Smooth muscle cell (in vitro differentiated cells): ENCODE results near the gene HS3ST4. TPM values are rescaled to one million over a fixed set of nuclear protein-coding genes. Genes with fewer than 3 reads are reported as not detected.

Experiments
- DNase-seq: peaks from one replicate; lab custom pipeline; 2025; ENCODE audit not compliant: unreplicated experiment; lab: John Stamatoyannopoulos, UW
- H2AFZ ChIP-seq: fragments of 200-600 bp; sonication (generic); 2 replicates; pipeline ENCODE4 v1.6.0; 2016; ENCODE audit warnings: antibody characterized with exemption, low read depth, mild to moderate bottlenecking
- H3F3A ChIP-seq: fragments of 200-600 bp; sonication (generic); 2 replicates; pipeline ENCODE4 v1.6.0; 2017; ENCODE audit warnings: antibody characterized with exemption, low read depth
- H3K27ac ChIP-seq: fragments of 200-600 bp; sonication (generic); 2 replicates; pipeline ENCODE4 v1.5.1; 2016; ENCODE audit warnings: low read depth, mild to moderate bottlenecking
- H3K27me3 ChIP-seq: fragments of 200-600 bp; sonication (generic); 2 replicates; pipeline ENCODE4 v1.6.1; 2016; ENCODE audit warnings: low read depth, mild to moderate bottlenecking
- H3K36me3 ChIP-seq: fragments of 200-600 bp; sonication (generic); 2 replicates; pipeline ENCODE4 v1.5.1; 2016; ENCODE audit warnings: low read depth
- H3K4me1 ChIP-seq: fragments of 200-600 bp; sonication (generic); 2 replicates; pipeline ENCODE4 v1.5.1; 2016; ENCODE audit warnings: low read depth
- H3K4me2 ChIP-seq: fragments of 200-600 bp; sonication (generic); 2 replicates; pipeline ENCODE4 v1.6.0; 2016; ENCODE audit warnings: mild to moderate bottlenecking
- H3K4me3 ChIP-seq: fragments of 200-600 bp; sonication (generic); 2 replicates; pipeline ENCODE4 v1.5.1; 2016; ENCODE audit warnings: mild to moderate bottlenecking
- H3K79me2 ChIP-seq: fragments of 200-600 bp; sonication (generic); 2 replicates; pipeline ENCODE4 v1.6.0; 2016; ENCODE audit warnings: low read depth, mild to moderate bottlenecking
- H3K9ac ChIP-seq: fragments of 200-600 bp; sonication (generic); 2 replicates; pipeline ENCODE4 v1.6.0; 2016; ENCODE audit warnings: low read depth
- H3K9me3 ChIP-seq: fragments of 200-600 bp; sonication (generic); replicated peaks from 2 replicates; pipeline ENCODE4 v1.5.1; 2016; ENCODE audit warnings: low read depth
- H4K20me1 ChIP-seq: fragments of 200-600 bp; sonication (generic); 2 replicates; pipeline ENCODE4 v1.6.0; 2016; ENCODE audit warnings: low read depth
- CTCF ChIP-seq: fragments of 200-600 bp; sonication (generic); IDR thresholded peaks from 2 replicates; pipeline ENCODE4 v1.5.1; 2017; ENCODE audit warnings: borderline replicate concordance, mild to moderate bottlenecking, antibody characterized with exemption; ENCODE audit not compliant: insufficient read depth, poor library complexity, severe bottlenecking
- WGBS: methylation state at CpG from one replicate; pipeline ENCODE4 v1.1.7; 2016; ENCODE audit warnings: low lambda C conversion rate; 5-methylcytosine and 5-hydroxymethylcytosine counted together
- polyA plus RNA-seq: library from polyadenylated mRNA; unstranded; fragments of >200 nt; fragmentation: Nextera tagmentation; extraction: Ambion mirVana; gene quantifications from 2 replicates; pipeline ENCODE4 v1.2.1, GENCODE V29; 2016
- total RNA-seq: library from RNA; depleted of rRNA; stranded (reverse); fragments of >200 nt; gene quantifications from 2 replicates; pipeline ENCODE4 v1.2.3, GENCODE V29; 2014

Gene HS3ST4
- total RNA-seq (1.4 and 2.2 TPM in 2 replicates), polyA plus RNA-seq (0.29 and 0.90 TPM in 2 replicates)

GRCh38 chr16:25691519-25692091, at the start of gene HS3ST4:
Gene HS3ST4 (plus strand): TSS chr16:25691959.
- peak within 1 kb of the TSS; percentile 64 for H3K4me3 ChIP-seq
- no peak for TF ChIP-seq CTCF
- peak within 1 kb of the TSS; percentile 49 for H2AFZ ChIP-seq
- no peaks in the 10 kb centered on the region for H3K79me2 ChIP-seq
- peaks cover 82% of the 10 kb centered on the region for H3K27me3 ChIP-seq
- no peak within 1 kb of the TSS for H3K27ac ChIP-seq
- H3K4me2 ChIP-seq = peak within 1 kb of the TSS; percentile 97
- 2% methylated on average over 7 of the region's 58 CpGs for WGBS
- no peaks in the 10 kb centered on the region for H3F3A ChIP-seq
- H3K9me3 ChIP-seq = no peaks in the 10 kb centered on the region
- peaks cover 19% of the 10 kb centered on the region for H3K4me1 ChIP-seq
- no peak within 1 kb of the TSS for H3K9ac ChIP-seq
- H4K20me1 ChIP-seq = no peaks in the 10 kb centered on the region
- no peak for DNase-seq
- no peaks in the 10 kb centered on the region for H3K36me3 ChIP-seq

GRCh38 chr16:25643633-25644032, 48.1 kb upstream of the HS3ST4 start:
- WGBS = 90% methylated on average over 4 of the region's 4 CpGs
- no peaks in the 10 kb centered on the region for H3K79me2 ChIP-seq
- H4K20me1 ChIP-seq = no peaks in the 10 kb centered on the region
- peaks cover 6% of the 10 kb centered on the region for H3K27me3 ChIP-seq
- H3K9me3 ChIP-seq = no peaks in the 10 kb centered on the region
- no peak overlapping the region for H3K9ac ChIP-seq
- TF ChIP-seq CTCF = no peak
- no peaks in the 10 kb centered on the region for H3K4me1 ChIP-seq
- DNase-seq = no peak
- H3K4me2 ChIP-seq = no peak overlapping the region
- H3K27ac ChIP-seq = no peak overlapping the region
- no peaks in the 10 kb centered on the region for H3K36me3 ChIP-seq
- no peaks in the 10 kb centered on the region for H3F3A ChIP-seq
- H3K4me3 ChIP-seq = no peak overlapping the region
- no peak overlapping the region for H2AFZ ChIP-seq

- H2AFZ ChIP-seq = no peak overlapping the region
- no peaks in the 10 kb centered on the region for H3K4me1 ChIP-seq
- H3K79me2 ChIP-seq = no peaks in the 10 kb centered on the region
- H3K27ac ChIP-seq = no peak overlapping the region
- H3K9ac ChIP-seq = no peak overlapping the region
- no peak overlapping the region for H3K4me3 ChIP-seq
- no peak overlapping the region for H3K4me2 ChIP-seq
- no peak for TF ChIP-seq CTCF
- H3K9me3 ChIP-seq = no peaks in the 10 kb centered on the region
- 90% methylated on average over 2 of the region's 2 CpGs for WGBS
- H3K27me3 ChIP-seq = peaks cover 25% of the 10 kb centered on the region
- no peaks in the 10 kb centered on the region for H3K36me3 ChIP-seq
- H4K20me1 ChIP-seq = no peaks in the 10 kb centered on the region
- H3F3A ChIP-seq = no peaks in the 10 kb centered on the region
- no peak for DNase-seq
Observed at GRCh38 chr16:25656639-25657038, 35.1 kb upstream of the HS3ST4 start.

DNA sequence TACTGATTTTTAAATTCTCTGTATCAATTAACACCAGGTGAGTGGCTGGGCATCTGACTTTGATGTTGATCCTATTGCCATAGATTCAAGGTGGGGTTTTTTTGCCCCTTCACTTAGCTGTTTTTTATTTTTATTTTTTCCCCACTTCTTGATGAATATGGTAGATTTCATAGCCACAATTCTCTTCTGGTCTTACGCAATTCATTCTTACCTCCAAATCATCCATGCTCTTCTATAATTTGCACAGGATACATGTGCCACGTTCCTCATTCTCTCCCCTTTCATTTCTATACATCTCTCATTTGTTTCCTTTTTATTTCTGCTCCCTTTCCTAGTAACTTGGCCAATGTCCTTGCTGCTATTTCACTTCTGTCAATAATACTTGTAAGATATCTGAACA, 14.9 kb upstream of the HS3ST4 start:
- no peak for DNase-seq
- Histone ChIP-seq H3K36me3 (no peaks in the 10 kb centered on the region), H3F3A (no peaks in the 10 kb centered on the region), H3K79me2 (no peaks in the 10 kb centered on the region), H4K20me1 (no peaks in the 10 kb centered on the region), H3K9ac (no peak overlapping the region), H3K9me3 (no peaks in the 10 kb centered on the region), H3K4me2 (no peak overlapping the region), H3K27me3 (no peaks in the 10 kb centered on the region), H3K4me3 (no peak overlapping the region), H2AFZ (no peak overlapping the region), H3K4me1 (no peaks in the 10 kb centered on the region), H3K27ac (no peak overlapping the region)
- WGBS = 92% methylated on average over 2 of the region's 2 CpGs
- TF ChIP-seq CTCF = no peak
